ENCODE measurements around the gene MYLK2. TPM values are rescaled to one million over a fixed set of nuclear protein-coding genes. Genes with fewer than 3 reads are reported as not detected.
"Not testable (repeated sequence)": the region's sequence is repeated elsewhere in the genome, so short reads cannot be mapped to it uniquely, and the experiment has no call there.

The MYLK2 gene
- total RNA-seq, 1 donor from 2014 or later = 2.9 TPM

DNA sequence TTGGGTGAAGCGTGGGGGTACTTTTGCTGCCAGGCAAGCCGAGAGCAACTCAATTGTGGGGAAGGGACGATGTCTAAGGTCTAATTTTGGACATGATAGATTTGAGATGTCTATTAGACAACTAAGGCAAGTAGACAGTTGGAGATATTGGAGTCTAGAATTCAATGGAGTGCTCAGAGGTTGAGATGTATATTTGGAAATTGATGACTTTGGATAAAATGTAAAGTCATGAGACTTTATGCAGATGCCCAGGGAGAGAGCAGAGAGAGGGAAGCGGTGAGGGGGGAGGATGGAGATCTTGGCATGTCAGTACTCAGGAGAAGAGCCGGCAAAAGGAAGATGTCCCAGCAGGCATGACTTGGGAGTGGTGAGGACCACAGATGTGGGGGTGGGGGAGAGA lies 6.9 kb downstream of the MYLK2 start:
- peaks cover 12% of the 10 kb centered on the region for H3K4me1 Mint-ChIP-seq (ENCODE audit: low read depth)
- DNase-seq (ENCODE audit: low spot score) = no peak
- no peaks in the 10 kb centered on the region for H3K9me3 Mint-ChIP-seq (ENCODE audit: low read depth)

DNA sequence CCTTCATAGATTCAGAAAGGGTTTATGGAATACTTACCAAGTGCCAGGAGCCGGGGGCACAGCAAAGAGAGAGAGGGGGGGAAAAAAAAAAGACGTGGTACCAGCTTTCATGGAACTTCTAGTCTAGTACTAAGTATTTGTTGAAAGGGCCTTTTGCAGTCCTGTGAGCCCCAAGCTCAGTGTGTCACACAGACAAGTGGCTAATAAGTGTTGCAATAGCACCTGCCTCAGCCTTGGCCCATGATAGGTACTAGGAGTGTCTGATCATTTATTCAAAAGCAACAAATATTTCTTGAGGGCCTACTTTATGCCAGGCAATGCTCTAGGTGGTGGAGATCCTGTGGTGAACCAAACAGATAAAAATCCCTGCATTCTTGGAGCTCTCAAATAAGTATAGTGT lies 7.9 kb downstream of the MYLK2 start:
- Mint-ChIP-seq H3K27me3 (ENCODE audit: low read depth) (peaks cover 2% of the 10 kb centered on the region), H3K9me3 (ENCODE audit: low read depth) (no peaks in the 10 kb centered on the region), H3K36me3 (ENCODE audit: low read depth) (no peaks in the 10 kb centered on the region), H3K4me3 (ENCODE audit: unreplicated experiment) (no peak overlapping the region), H3K4me1 (ENCODE audit: low read depth) (peaks cover 8% of the 10 kb centered on the region), H3K27ac (ENCODE audit: unreplicated experiment) (no peak overlapping the region)
- no peak for DNase-seq (ENCODE audit: low spot score)
- TF ChIP-seq, protein P1, sequence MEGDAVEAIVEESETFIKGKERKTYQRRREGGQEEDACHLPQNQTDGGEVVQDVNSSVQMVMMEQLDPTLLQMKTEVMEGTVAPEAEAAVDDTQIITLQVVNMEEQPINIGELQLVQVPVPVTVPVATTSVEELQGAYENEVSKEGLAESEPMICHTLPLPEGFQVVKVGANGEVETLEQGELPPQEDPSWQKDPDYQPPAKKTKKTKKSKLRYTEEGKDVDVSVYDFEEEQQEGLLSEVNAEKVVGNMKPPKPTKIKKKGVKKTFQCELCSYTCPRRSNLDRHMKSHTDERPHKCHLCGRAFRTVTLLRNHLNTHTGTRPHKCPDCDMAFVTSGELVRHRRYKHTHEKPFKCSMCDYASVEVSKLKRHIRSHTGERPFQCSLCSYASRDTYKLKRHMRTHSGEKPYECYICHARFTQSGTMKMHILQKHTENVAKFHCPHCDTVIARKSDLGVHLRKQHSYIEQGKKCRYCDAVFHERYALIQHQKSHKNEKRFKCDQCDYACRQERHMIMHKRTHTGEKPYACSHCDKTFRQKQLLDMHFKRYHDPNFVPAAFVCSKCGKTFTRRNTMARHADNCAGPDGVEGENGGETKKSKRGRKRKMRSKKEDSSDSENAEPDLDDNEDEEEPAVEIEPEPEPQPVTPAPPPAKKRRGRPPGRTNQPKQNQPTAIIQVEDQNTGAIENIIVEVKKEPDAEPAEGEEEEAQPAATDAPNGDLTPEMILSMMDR (IDR thresholded peaks at IDR 0.05) = no peak

More for the DNA sequence above, 6.9 kb downstream of the MYLK2 start:
- Mint-ChIP-seq H3K27ac (ENCODE audit: unreplicated experiment) (no peak overlapping the region), H3K27me3 (ENCODE audit: low read depth) (peaks cover 2% of the 10 kb centered on the region), H3K4me3 (ENCODE audit: unreplicated experiment) (no peak overlapping the region), H3K36me3 (ENCODE audit: low read depth) (no peaks in the 10 kb centered on the region)
- TF ChIP-seq, protein P1 (IDR thresholded peaks at IDR 0.05) = no peak

DNA sequence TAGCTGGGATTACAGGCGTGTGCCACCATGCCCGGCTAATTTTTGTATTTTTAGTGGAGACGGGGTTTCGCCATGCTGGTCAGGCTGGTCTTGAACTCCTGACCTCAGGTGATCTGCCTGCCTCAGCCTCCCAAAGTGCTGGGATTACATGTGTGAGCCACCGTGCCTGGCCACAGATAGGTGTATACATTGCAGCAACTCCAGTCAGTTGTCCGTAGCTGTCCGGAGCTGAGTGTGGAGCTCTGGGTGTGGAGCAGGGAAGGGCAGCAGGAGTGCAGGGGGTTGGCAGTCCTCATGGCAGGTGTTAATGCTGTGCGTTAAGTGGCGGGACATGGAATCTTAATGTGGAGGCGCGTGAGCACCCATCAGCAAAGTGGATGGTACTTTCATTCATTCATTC lies 8.9 kb downstream of the MYLK2 start:
- H3K9me3 Mint-ChIP-seq (ENCODE audit: low read depth); DNase-seq (ENCODE audit: low spot score); H3K27ac Mint-ChIP-seq (ENCODE audit: unreplicated experiment); H3K27me3 Mint-ChIP-seq (ENCODE audit: low read depth); H3K36me3 Mint-ChIP-seq (ENCODE audit: low read depth); H3K4me3 Mint-ChIP-seq (ENCODE audit: unreplicated experiment); H3K4me1 Mint-ChIP-seq (ENCODE audit: low read depth): not testable (repeated sequence)

DNA sequence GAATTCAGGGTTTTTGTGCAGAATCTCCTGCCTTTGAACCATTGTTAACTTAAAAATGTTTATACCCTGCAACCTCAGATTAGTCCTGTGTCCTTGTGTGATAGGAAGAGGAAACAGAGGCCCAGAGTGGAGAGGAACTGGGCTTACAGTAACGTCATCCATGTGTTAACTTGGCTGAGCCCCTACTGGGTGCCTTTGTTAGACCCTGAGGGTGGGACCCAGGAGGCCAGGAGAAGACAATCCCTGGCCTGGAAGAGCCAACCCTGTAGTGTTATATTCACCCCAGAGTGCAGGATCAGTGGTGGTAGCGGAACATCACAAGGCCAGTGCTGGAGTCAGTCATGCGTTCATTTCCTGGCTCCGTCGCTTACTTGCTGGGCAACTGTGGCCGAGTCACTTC lies 10.6 kb downstream of the MYLK2 start:
- no peak for DNase-seq (ENCODE audit: low spot score)
- TF ChIP-seq, protein P1 (IDR thresholded peaks at IDR 0.05) = no peak

DNA sequence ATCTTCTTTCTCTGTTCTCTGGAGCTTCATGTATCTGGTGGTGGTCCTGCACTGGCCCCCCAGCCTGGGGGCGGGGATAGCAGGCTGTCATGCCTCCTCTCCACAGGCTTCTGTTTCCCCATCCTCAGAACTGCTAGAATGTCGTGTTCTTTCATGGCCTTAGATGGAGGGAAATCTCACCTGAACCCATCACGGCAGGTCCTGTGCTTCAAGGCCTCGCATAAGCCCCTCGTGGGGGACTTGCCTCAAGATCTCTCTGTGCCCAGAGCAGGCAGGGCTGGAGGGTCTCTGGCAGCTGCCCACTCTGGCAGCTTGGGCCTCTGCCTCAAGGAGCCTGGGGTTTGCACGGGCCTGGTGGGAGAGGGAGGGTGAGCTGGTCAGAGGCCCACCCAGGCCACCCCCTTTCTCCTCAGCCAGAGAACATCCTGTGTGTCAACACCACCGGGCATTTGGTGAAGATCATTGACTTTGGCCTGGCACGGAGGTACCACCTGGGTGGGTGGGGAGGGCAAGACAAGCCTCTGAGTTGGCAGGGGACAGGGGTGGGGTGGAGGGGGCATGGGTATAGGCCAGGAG lies 11.3 kb downstream of the MYLK2 start:
- Mint-ChIP-seq H3K4me3 (ENCODE audit: unreplicated experiment) (no peak overlapping the region), H3K9me3 (ENCODE audit: low read depth) (no peaks in the 10 kb centered on the region), H3K4me1 (ENCODE audit: low read depth) (peaks cover 18% of the 10 kb centered on the region), H3K36me3 (ENCODE audit: low read depth) (no peaks in the 10 kb centered on the region), H3K27me3 (ENCODE audit: low read depth) (peaks cover 2% of the 10 kb centered on the region), H3K27ac (ENCODE audit: unreplicated experiment) (no peak overlapping the region)
- TF ChIP-seq, protein P1 (IDR thresholded peaks at IDR 0.05) = no peak
- DNase-seq (ENCODE audit: low spot score) = no peak

More for the DNA sequence above, 10.6 kb downstream of the MYLK2 start:
- Mint-ChIP-seq H3K9me3 (ENCODE audit: low read depth) (no peaks in the 10 kb centered on the region), H3K27me3 (ENCODE audit: low read depth) (peaks cover 2% of the 10 kb centered on the region), H3K4me1 (ENCODE audit: low read depth) (peaks cover 18% of the 10 kb centered on the region), H3K36me3 (ENCODE audit: low read depth) (no peaks in the 10 kb centered on the region), H3K27ac (ENCODE audit: unreplicated experiment) (no peak overlapping the region), H3K4me3 (ENCODE audit: unreplicated experiment) (no peak overlapping the region)

DNA sequence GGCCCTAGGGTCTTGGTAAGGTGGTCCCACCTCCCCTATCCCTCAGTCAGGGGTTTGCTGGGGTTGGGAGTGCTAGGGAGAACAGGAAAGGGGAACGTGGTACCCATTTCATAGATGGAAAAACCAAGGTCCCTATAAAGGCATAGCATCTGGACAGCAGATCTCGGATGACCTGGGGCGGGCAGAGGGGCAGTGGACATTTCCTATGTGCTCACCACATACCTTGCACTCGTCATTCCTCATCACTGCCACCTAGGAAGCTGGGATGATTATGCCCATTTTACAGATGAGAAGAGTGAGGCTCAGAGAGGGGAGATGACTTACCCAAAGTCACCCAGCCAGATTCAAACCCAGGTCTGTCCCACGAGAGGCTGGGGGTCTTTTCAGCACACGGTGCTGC lies 12.1 kb downstream of the MYLK2 start:
- TF ChIP-seq, protein P1 (IDR thresholded peaks at IDR 0.05) = no peak
- H3K27me3 Mint-ChIP-seq (ENCODE audit: low read depth) = peaks cover 2% of the 10 kb centered on the region
- no peaks in the 10 kb centered on the region for H3K36me3 Mint-ChIP-seq (ENCODE audit: low read depth)
- DNase-seq (ENCODE audit: low spot score) = no peak
- H3K9me3 Mint-ChIP-seq (ENCODE audit: low read depth) = no peaks in the 10 kb centered on the region
- H3K4me1 Mint-ChIP-seq (ENCODE audit: low read depth) = peaks cover 18% of the 10 kb centered on the region
- H3K27ac Mint-ChIP-seq (ENCODE audit: unreplicated experiment) = no peak overlapping the region
- no peak overlapping the region for H3K4me3 Mint-ChIP-seq (ENCODE audit: unreplicated experiment)

Measured in chondrocyte (in vitro differentiated cells).